SU-DHL-6 (cell line): ENCODE data around the gene PRKAR1B.

Experiments
- H2AFZ ChIP-seq: fragments of 200-600 bp; sonication (generic); 2 replicates; pipeline ENCODE4 v1.6.1; 2014; ENCODE audit warnings: low read depth, mild to moderate bottlenecking, moderate library complexity, mixed read lengths, antibody characterized with exemption, low read length; ENCODE audit not compliant: severe bottlenecking
- H3F3A ChIP-seq: fragments of 200-600 bp; shearing (Covaris generic); 2 replicates; pipeline ENCODE4 v1.6.0; 2016; ENCODE audit warnings: antibody characterized with exemption, mild to moderate bottlenecking; ENCODE audit not compliant: insufficient read depth
- H3K27ac ChIP-seq: fragments of 200-600 bp; sonication (generic); 2 replicates; pipeline ENCODE4 v1.5.1; 2016; ENCODE audit warnings: low read depth, mild to moderate bottlenecking, low read length, moderate library complexity, mixed read lengths
- H3K27me3 ChIP-seq: fragments of 200-600 bp; sonication (generic), shearing (Covaris generic); 2 replicates; pipeline ENCODE4 v1.6.0; 2014; ENCODE audit warnings: mild to moderate bottlenecking, low read length
- H3K36me3 ChIP-seq: fragments of 200-600 bp; sonication (generic); 2 replicates; pipeline ENCODE4 v1.6.1; 2014; ENCODE audit warnings: mild to moderate bottlenecking, low read length, mixed read lengths
- H3K4me2 ChIP-seq: fragments of 300-600, 200-600 bp; shearing (Covaris generic), sonication (generic); 2 replicates; pipeline ENCODE4 v1.6.0; 2014; ENCODE audit warnings: low read length, low read depth, mild to moderate bottlenecking; ENCODE audit not compliant: poor library complexity, severe bottlenecking
- H3K4me3 ChIP-seq: fragments of 200-600 bp; sonication (generic); 2 replicates; pipeline ENCODE4 v1.5.1; 2014; ENCODE audit warnings: antibody characterized with exemption, low read length, mild to moderate bottlenecking, mixed read lengths; ENCODE audit not compliant: insufficient read depth, poor library complexity, severe bottlenecking
- H3K79me2 ChIP-seq: fragments of 200-600 bp; sonication (generic); 2 replicates; pipeline ENCODE4 v1.6.1; 2014; ENCODE audit warnings: mild to moderate bottlenecking, low read length, moderate library complexity; ENCODE audit not compliant: insufficient read depth
- H3K9ac ChIP-seq: fragments of 200-600 bp; sonication (generic); 2 replicates; pipeline ENCODE4 v1.7.0; 2014; ENCODE audit warnings: mild to moderate bottlenecking, low read length
- H3K9me2 ChIP-seq: fragments of 200-600 bp; sonication (generic); replicated peaks from 2 replicates; pipeline ENCODE4 v1.6.1; 2014; ENCODE audit warnings: low read length; ENCODE audit not compliant: insufficient read depth
- H3K9me3 ChIP-seq: fragments of 200-600 bp; sonication (generic); 2 replicates; pipeline ENCODE4 v1.6.1; 2014; ENCODE audit warnings: low read length, mixed read lengths; ENCODE audit not compliant: insufficient read depth
- H4K20me1 ChIP-seq: fragments of 200-600 bp; sonication (generic); 2 replicates; pipeline ENCODE4 v1.6.1; 2014; ENCODE audit warnings: low read depth, mild to moderate bottlenecking, antibody characterized with exemption, low read length, moderate library complexity, mixed read lengths
- EZH2phosphoT487 ChIP-seq: fragments of 200-600 bp; sonication (generic), shearing (Covaris generic); conservative IDR thresholded peaks from 2 replicates; pipeline ENCODE4 v1.6.1; 2018; ENCODE audit warnings: mild to moderate bottlenecking, antibody characterized with exemption, low read length, moderate library complexity, mixed read lengths
- TF ChIP-seq, protein P1 (sequence below): fragments of 200-600 bp; sonication (generic); IDR thresholded peaks from one replicate; pipeline ENCODE4 v1.5.1; 2017; ENCODE audit warnings: antibody characterized with exemption, mild to moderate bottlenecking, low read length, moderate library complexity; ENCODE audit not compliant: insufficient read depth, poor library complexity, severe bottlenecking

PRKAR1B gene

DNA sequence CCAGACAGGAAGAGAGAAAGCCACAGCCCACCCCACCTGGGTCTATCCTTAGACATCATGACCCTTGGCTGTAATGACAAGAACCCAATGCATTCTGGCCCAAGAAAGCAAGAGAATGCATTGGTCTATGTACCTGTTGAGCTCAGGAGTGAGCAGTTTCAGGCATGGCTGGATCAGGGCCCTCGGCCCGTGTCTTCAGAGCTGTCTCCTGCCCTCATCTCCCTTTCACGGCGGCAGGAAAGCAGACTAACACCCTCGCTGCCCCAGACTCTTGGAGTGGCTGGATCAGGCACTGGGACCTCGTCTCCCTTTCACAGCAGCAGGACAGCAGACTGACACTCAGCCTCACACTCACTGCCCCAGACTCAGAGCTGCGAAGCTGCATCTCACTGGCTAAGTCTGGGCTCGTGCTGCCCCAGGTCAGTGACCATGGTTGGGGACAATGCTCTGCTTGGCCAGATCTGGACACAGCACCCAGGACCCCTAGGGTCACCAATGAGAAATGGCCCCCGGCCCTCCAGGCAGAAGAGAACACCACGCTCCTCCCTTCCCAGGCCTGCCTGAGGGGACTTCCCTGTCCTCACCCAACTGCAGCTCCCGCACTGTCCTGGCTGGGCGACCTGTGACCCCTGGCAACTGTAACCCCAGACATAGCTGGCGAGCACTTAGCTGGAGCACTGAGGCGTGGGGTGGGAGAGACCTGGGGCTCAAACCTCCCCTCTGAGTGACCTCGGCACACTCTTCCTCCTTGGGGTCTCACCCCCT, 194.5 kb downstream of the PRKAR1B start:
- TF ChIP-seq EZH2phosphoT487: no peak
- TF ChIP-seq, protein P1, sequence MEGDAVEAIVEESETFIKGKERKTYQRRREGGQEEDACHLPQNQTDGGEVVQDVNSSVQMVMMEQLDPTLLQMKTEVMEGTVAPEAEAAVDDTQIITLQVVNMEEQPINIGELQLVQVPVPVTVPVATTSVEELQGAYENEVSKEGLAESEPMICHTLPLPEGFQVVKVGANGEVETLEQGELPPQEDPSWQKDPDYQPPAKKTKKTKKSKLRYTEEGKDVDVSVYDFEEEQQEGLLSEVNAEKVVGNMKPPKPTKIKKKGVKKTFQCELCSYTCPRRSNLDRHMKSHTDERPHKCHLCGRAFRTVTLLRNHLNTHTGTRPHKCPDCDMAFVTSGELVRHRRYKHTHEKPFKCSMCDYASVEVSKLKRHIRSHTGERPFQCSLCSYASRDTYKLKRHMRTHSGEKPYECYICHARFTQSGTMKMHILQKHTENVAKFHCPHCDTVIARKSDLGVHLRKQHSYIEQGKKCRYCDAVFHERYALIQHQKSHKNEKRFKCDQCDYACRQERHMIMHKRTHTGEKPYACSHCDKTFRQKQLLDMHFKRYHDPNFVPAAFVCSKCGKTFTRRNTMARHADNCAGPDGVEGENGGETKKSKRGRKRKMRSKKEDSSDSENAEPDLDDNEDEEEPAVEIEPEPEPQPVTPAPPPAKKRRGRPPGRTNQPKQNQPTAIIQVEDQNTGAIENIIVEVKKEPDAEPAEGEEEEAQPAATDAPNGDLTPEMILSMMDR: no peak
- Histone ChIP-seq H3K9ac (no peak overlapping the region), H3K27ac (no peak overlapping the region), H3K9me2 (no peaks in the 10 kb centered on the region), H3K4me2 (no peak overlapping the region), H3K36me3 (no peaks in the 10 kb centered on the region), H3K27me3 (no peaks in the 10 kb centered on the region), H3K79me2 (no peaks in the 10 kb centered on the region), H2AFZ (no peak overlapping the region), H4K20me1 (no peaks in the 10 kb centered on the region), H3K4me3 (no peak overlapping the region), H3F3A (no peaks in the 10 kb centered on the region), H3K9me3 (no peaks in the 10 kb centered on the region)

DNA sequence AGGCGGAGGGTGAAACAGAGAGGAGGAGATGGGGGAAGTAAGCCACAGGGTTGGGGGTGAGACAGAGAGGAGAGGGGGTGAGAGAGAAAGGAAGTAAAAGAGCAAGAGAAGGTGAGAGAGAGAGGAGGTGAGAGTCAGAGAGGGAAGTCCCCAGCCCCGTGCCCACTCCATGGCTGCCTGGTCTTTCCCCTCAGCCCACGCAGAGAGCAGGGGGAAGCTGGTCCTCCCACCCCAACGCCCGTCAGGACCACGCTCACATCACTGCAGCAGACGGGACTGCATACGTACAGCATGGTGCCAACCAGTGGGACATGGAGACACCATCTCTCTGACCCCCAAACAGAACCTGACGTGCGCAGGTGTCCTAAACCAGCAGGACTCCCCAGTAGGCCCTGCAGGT, 195.3 kb downstream of the PRKAR1B start:
- Histone ChIP-seq H3K79me2 (no peaks in the 10 kb centered on the region), H3K36me3 (no peaks in the 10 kb centered on the region), H3F3A (no peaks in the 10 kb centered on the region), H3K27ac (no peak overlapping the region), H3K9me3 (no peaks in the 10 kb centered on the region), H3K4me2 (no peak overlapping the region), H3K4me3 (no peak overlapping the region), H3K27me3 (no peaks in the 10 kb centered on the region), H2AFZ (no peak overlapping the region), H4K20me1 (no peaks in the 10 kb centered on the region), H3K9ac (no peak overlapping the region), H3K9me2 (no peaks in the 10 kb centered on the region)
- no peak for TF ChIP-seq EZH2phosphoT487
- TF ChIP-seq, protein P1: no peak

DNA sequence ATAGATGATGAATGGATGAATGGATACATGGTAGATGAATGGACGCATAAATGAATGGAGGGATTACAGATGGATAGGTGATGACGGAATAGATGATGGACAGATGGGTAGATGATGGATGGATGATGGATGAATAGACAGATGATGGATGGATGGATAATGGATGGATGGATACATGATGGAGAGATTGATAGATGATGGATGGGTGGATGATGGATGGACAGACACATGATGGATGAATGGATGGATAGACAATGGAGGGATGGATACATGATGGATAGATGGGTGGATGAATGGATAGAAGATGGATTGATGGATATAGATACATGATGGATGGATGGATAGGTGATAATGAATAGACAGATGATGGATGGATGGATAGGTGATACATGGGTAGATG, 198.6 kb downstream of the PRKAR1B start:
- no peaks in the 10 kb centered on the region for H3K79me2 ChIP-seq
- H3K9me2 ChIP-seq: no peaks in the 10 kb centered on the region
- H3K4me3 ChIP-seq: no peak overlapping the region
- no peak overlapping the region for H3K27ac ChIP-seq
- H3K36me3 ChIP-seq: no peaks in the 10 kb centered on the region
- H4K20me1 ChIP-seq: no peaks in the 10 kb centered on the region
- H3K9ac ChIP-seq: no peak overlapping the region
- no peak for TF ChIP-seq EZH2phosphoT487
- TF ChIP-seq, protein P1: no peak
- no peaks in the 10 kb centered on the region for H3K27me3 ChIP-seq
- H3K9me3 ChIP-seq: no peaks in the 10 kb centered on the region
- no peaks in the 10 kb centered on the region for H3F3A ChIP-seq
- H2AFZ ChIP-seq: no peak overlapping the region
- no peak overlapping the region for H3K4me2 ChIP-seq
